ENCODE results near the gene SLAMF7. TPM values are rescaled to one million over a fixed set of nuclear protein-coding genes. Genes with fewer than 3 reads are reported as not detected.

The SLAMF7 gene
- polyA plus RNA-seq, 1 experiment: not detected

DNA sequence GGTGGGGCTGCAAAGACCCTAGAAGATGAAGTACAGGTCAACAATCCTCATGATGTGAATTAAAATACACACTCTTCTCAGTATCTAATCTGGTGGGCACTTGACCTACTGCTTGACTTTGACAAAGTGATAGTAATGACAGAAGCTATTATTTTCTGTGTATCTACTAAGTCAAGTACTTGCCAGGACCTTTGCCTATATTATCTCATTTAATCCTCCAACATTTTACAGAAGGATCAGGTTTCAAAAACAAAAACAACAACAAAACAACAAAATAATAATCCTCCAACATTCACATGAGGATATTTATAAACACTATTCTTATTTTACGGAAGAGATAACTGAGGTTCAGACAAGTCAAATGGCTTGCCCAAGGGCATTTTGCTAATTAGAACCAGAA lies 23.0 kb upstream of the SLAMF7 start:
- no peaks in the 10 kb centered on the region for H3K9me3 ChIP-seq (ENCODE audit: control insufficient read depth, insufficient read depth, low read length)
- H3K27ac ChIP-seq (ENCODE audit: low read depth, low read length): no peak overlapping the region
- TF ChIP-seq, protein P1, sequence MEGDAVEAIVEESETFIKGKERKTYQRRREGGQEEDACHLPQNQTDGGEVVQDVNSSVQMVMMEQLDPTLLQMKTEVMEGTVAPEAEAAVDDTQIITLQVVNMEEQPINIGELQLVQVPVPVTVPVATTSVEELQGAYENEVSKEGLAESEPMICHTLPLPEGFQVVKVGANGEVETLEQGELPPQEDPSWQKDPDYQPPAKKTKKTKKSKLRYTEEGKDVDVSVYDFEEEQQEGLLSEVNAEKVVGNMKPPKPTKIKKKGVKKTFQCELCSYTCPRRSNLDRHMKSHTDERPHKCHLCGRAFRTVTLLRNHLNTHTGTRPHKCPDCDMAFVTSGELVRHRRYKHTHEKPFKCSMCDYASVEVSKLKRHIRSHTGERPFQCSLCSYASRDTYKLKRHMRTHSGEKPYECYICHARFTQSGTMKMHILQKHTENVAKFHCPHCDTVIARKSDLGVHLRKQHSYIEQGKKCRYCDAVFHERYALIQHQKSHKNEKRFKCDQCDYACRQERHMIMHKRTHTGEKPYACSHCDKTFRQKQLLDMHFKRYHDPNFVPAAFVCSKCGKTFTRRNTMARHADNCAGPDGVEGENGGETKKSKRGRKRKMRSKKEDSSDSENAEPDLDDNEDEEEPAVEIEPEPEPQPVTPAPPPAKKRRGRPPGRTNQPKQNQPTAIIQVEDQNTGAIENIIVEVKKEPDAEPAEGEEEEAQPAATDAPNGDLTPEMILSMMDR (IDR thresholded peaks at IDR 0.05; ENCODE audit: low read depth, low read length): no peak
- H3K27me3 ChIP-seq (ENCODE audit: control insufficient read depth, insufficient read depth, low read length): peaks cover 3% of the 10 kb centered on the region
- ChIA-PET CTCF (no interaction called here), POLR2A (no interaction called here)
- no peak overlapping the region for H3K4me3 ChIP-seq (ENCODE audit: low read depth, low read length)
- DNase-seq (ENCODE audit: low read depth, low spot score): no peak

DNA sequence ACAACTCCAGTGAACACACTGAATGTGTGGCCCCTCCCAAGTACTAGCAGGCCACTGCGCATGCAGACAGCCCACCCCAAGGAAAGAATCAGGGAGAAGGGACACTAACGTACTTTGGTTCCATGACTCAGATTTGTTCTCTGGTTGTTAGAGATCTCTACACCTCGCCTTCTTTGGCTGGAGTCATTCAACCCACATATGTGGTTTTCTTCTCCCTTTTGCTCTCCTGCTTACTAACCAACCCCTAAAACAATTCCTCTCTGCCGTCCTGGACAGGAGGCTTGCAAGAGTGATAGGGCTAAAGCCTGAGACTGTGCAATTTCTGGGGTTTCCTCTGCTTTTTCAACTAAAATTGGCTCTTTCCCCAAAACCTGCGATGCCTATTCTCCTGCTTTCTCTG lies 21.7 kb upstream of the SLAMF7 start:
- H3K27ac ChIP-seq (ENCODE audit: low read depth, low read length): no peak overlapping the region
- no peaks in the 10 kb centered on the region for H3K9me3 ChIP-seq (ENCODE audit: control insufficient read depth, insufficient read depth, low read length)
- no peaks in the 10 kb centered on the region for H3K27me3 ChIP-seq (ENCODE audit: control insufficient read depth, insufficient read depth, low read length)
- CTCF ChIA-PET: no interaction called here
- no peak overlapping the region for H3K4me3 ChIP-seq (ENCODE audit: low read depth, low read length)
- POLR2A ChIA-PET: no interaction called here
- no peak for DNase-seq (ENCODE audit: low read depth, low spot score)
- TF ChIP-seq, protein P1 (IDR thresholded peaks at IDR 0.05; ENCODE audit: low read depth, low read length): no peak

DNA sequence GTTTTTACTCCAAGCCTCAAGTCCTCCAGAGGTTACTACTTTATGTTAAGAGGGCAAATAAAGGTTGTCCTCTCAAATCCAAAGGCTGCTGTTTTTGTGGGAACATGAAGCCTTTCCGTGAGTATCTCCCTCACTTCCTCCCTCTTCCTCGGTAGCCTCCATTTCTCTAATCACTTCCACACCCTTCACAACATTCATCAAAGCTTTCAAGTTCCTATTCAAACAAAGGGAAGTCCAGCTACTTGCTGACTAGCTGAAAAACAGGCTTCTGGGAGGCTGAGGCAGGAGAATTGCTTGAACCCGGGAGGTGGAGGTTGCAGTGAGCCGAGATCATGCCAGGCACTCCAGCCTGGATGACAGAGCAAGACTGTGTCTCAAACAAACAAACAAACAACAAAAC lies 20.8 kb upstream of the SLAMF7 start:
- CTCF ChIA-PET: no interaction called here
- POLR2A ChIA-PET: no interaction called here

DNA sequence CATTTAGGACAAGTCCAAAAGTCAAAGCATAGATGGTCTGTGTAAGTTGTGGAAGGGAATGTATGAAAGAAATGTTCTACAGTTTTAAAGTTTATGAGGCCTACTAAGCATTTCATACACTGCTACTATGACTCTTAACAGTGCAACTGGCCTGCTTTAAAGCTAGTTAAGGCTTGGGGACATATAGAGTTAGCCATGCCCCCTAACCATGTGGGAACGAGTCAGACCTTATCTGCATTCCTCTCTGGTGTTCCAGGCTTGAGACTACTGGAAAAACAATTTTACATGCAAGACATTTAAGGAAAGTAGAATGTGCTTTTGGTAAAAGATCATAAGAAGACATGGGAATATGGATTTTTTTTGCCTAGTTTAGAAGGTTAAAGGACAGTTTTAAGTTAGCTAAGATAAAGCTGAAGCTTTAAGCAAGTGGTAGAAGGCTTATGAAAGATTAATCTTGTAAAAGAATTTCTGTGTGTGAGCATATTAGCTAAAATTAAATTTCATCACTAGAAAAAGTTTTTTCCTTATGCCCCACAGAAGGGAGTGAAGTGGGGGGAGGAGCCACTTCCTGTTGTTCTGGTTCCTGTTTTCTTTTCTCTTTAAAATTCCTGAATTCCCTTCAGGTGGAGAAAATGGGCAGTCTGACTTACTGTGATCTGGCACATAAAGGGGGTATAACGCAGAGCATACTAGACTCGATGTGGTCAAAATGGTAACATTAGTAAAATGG lies 18.5 kb upstream of the SLAMF7 start:
- H3K4me3 ChIP-seq (ENCODE audit: low read depth, low read length): no peak overlapping the region
- POLR2A ChIA-PET: no interaction called here
- CTCF ChIA-PET: no interaction called here
- TF ChIP-seq, protein P1 (IDR thresholded peaks at IDR 0.05; ENCODE audit: low read depth, low read length): no peak
- no peaks in the 10 kb centered on the region for H3K27me3 ChIP-seq (ENCODE audit: control insufficient read depth, insufficient read depth, low read length)
- no peaks in the 10 kb centered on the region for H3K9me3 ChIP-seq (ENCODE audit: control insufficient read depth, insufficient read depth, low read length)
- no peak overlapping the region for H3K27ac ChIP-seq (ENCODE audit: low read depth, low read length)
- no peak for DNase-seq (ENCODE audit: low read depth, low spot score)

More for the DNA sequence above, 20.8 kb upstream of the SLAMF7 start:
- TF ChIP-seq, protein P1 (IDR thresholded peaks at IDR 0.05; ENCODE audit: low read depth, low read length): no peak
- Histone ChIP-seq H3K27me3 (ENCODE audit: control insufficient read depth, insufficient read depth, low read length) (no peaks in the 10 kb centered on the region), H3K27ac (ENCODE audit: low read depth, low read length) (no peak overlapping the region), H3K4me3 (ENCODE audit: low read depth, low read length) (no peak overlapping the region), H3K9me3 (ENCODE audit: control insufficient read depth, insufficient read depth, low read length) (no peaks in the 10 kb centered on the region)
- DNase-seq (ENCODE audit: low read depth, low spot score): no peak

DNA sequence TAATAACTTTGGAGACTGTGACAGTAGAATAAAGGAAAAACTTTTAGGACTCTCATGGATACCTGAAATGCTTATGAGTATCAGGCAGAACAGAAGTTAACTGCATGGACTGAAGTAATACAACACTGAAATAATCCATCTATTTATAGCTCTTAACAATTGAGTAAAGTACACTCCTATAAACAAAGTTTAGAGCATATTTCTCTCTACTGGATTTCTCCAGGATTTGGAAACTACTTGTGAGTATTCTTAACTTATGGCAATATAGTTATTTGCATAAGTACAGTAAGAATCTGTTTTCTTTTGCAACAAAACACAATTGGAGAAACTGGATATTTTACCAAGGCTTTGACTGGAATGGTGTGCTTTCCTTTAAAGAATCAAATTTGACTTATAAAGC lies 17.6 kb upstream of the SLAMF7 start:
- TF ChIP-seq, protein P1 (IDR thresholded peaks at IDR 0.05; ENCODE audit: low read depth, low read length): no peak
- ChIA-PET CTCF (no interaction called here), POLR2A (no interaction called here)

More for the DNA sequence above, 17.6 kb upstream of the SLAMF7 start:
- no peak overlapping the region for H3K27ac ChIP-seq (ENCODE audit: low read depth, low read length)
- no peak overlapping the region for H3K4me3 ChIP-seq (ENCODE audit: low read depth, low read length)
- no peaks in the 10 kb centered on the region for H3K9me3 ChIP-seq (ENCODE audit: control insufficient read depth, insufficient read depth, low read length)
- no peak for DNase-seq (ENCODE audit: low read depth, low spot score)
- no peaks in the 10 kb centered on the region for H3K27me3 ChIP-seq (ENCODE audit: control insufficient read depth, insufficient read depth, low read length)
